ENCODE results near the gene RUVBL2.
A peak's percentile ranks its signal among the peaks of the same experiment; 100 is the strongest.

Gene RUVBL2

DNA sequence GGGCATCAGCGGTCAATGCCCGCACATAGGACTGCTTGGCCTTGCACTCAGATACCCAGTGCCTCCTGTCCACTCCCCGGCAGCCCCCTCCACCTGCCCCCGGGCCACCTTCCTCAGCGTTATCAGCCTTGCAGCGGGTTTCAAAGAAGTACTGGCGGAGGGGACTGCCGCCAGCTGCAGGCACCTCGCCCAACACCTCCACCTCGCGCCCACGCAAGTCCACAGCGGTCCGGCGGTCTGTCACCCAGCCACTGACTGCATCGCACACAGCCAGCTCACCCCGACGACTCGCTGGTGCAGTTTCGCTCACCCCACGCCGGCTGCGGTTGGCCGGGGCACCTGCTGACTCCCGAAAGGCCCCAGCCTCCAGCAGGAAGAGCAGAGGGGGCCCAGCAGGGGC is 67.8 kb downstream of the RUVBL2 start:
- POLR2A ChIA-PET (ENCODE audit: low non-redundant PET): no interaction called here
- no peak for TF ChIP-seq CTCF (conservative IDR thresholded peaks at IDR 0.05; ENCODE audit: low read depth)
- CTCF ChIA-PET: no interaction called here

GRCh38 chr19:49064029-49064629 is 70.4 kb downstream of the RUVBL2 start:
- no peak for TF ChIP-seq CTCF (conservative IDR thresholded peaks at IDR 0.05; ENCODE audit: low read depth)
- H3K27ac ChIP-seq: peak overlapping the region; percentile 96
- ChIA-PET POLR2A (ENCODE audit: low non-redundant PET) (interaction anchor here (1.4 kb wide), 1 partner anchor 71 kb away, joined by 3 read pairs; the partner anchor contains the start of genes GYS1 and RUVBL2), CTCF (interaction anchor here (0.5 to 0.6 kb wide), 2 partner anchors 64 to 100 kb away, joined by 3 to 4 read pairs; no protein-coding TSS in a partner anchor)
- DNase-seq (ENCODE audit: low spot score): peak; percentile 80

More for the DNA sequence above, 67.8 kb downstream of the RUVBL2 start:
- no peak for DNase-seq (ENCODE audit: low spot score)
- peak overlapping the region; percentile 96 for H3K27ac ChIP-seq

- POLR2A ChIA-PET (ENCODE audit: low non-redundant PET): interaction anchor here (0.7 to 1.4 kb wide), 2 partner anchors 9 to 72 kb away, joined by 3 read pairs; partner anchors contain the start of genes GYS1 and RUVBL2
- peak; percentile 75 for DNase-seq (ENCODE audit: low spot score)
- CTCF ChIA-PET: interaction anchor here (0.8 to 1.1 kb wide), 2 partner anchors 9 to 41 kb away, joined by 3 read pairs; no protein-coding TSS in a partner anchor
Observed at GRCh38 chr19:49064768-49065611, 71.3 kb downstream of the RUVBL2 start, which contains the start of gene NTF4. TSS of gene NTF4 (minus strand) at chr19:49064818. CDS start at chr19:49061997, 2,821 bp downstream.

More at GRCh38 chr19:49064768-49065611, 71.3 kb downstream of the RUVBL2 start, which contains the start of gene NTF4:
- H3K27ac ChIP-seq: peak within 1 kb of the TSS; percentile 96
- 0 out of 2 replicates have a peak, but pooled peaks have one; percentile 12 for TF ChIP-seq CTCF (conservative IDR thresholded peaks at IDR 0.05; ENCODE audit: low read depth)

Data from RWPE1 (cell line).